C4-2B (cell line): ENCODE measurements around the gene STYK1.

ENCODE experiments used
- H3K27ac ChIP-seq: fragments of 450-650 bp; 2 replicates; pipeline ENCODE4 v1.5.1; 2017
- CTCF ChIP-seq: fragments of 450-650 bp; conservative IDR thresholded peaks from 2 replicates; pipeline ENCODE4 v1.5.1; 2017; ENCODE audit warnings: mild to moderate bottlenecking
- ZFX ChIP-seq: fragments of 450-650 bp; IDR thresholded peaks from 2 replicates; pipeline ENCODE4 v1.6.1; 2017

The STYK1 gene

GRCh38 chr12:10689146-10689545 is 15.3 kb upstream of the STYK1 start:
- no peak for TF ChIP-seq ZFX
- no peak for TF ChIP-seq CTCF
- H3K27ac ChIP-seq = no peak overlapping the region

GRCh38 chr12:10688042-10688441 is 14.2 kb upstream of the STYK1 start:
- H3K27ac ChIP-seq = no peak overlapping the region
- no peak for TF ChIP-seq CTCF

- H3K27ac ChIP-seq = peak overlapping the region; percentile 71; the same call in 1 of the 2 replicates
- TF ChIP-seq ZFX (no peak), CTCF (no peak)
These were observed 1.5 kb downstream of the STYK1 start for GRCh38 chr12:10672231-10672868.

- H3K27ac ChIP-seq = no peak overlapping the region
- no peak for TF ChIP-seq CTCF
- TF ChIP-seq ZFX = no peak
These were observed 4.3 kb downstream of the STYK1 start for GRCh38 chr12:10669533-10669932.

- H3K27ac ChIP-seq = no peak overlapping the region
- no peak for TF ChIP-seq ZFX
- no peak for TF ChIP-seq CTCF
These were observed 5.3 kb downstream of the STYK1 start for GRCh38 chr12:10668526-10668925.

GRCh38 chr12:10667581-10667980 is 6.3 kb downstream of the STYK1 start:
- TF ChIP-seq CTCF (no peak), ZFX (no peak)
- H3K27ac ChIP-seq = no peak overlapping the region

- H3K27ac ChIP-seq = no peak overlapping the region
- TF ChIP-seq CTCF (no peak), ZFX (no peak)
These were observed 9.4 kb downstream of the STYK1 start for GRCh38 chr12:10664499-10664898.
